GM04503 (cell line): ENCODE measurements around the gene OR10K2.
"Not testable (repeated sequence)": the region's sequence is repeated elsewhere in the genome, so short reads cannot be mapped to it uniquely, and the experiment has no call there.

Experiments used
- DNase-seq: peaks from one replicate; pipeline ENCODE4 v3.0.0-alpha.2; 2012; ENCODE audit warnings: low read depth

OR10K2 gene

GRCh38 chr1:158426137-158426536 lies at the start of gene OR10K2:
TSS of gene OR10K2 (minus strand) at chr1:158426237. CDS start at chr1:158420866, 5,371 bp downstream.
- no peak for DNase-seq

GRCh38 chr1:158471920-158472319 lies 45.9 kb upstream of the OR10K2 start, which contains the start of gene OR10R2:
TSS of gene OR10R2 (plus strand) at chr1:158472220. CDS start at chr1:158472326, 106 bp downstream.
- DNase-seq, result no peak

GRCh38 chr1:158461534-158461933 lies 35.5 kb upstream of the OR10K2 start, which contains the start of gene OR10K1:
TSS of gene OR10K1 (plus strand) at chr1:158461834. CDS start at chr1:158465562, 3,728 bp downstream.
- DNase-seq, result no peak

- DNase-seq, result no peak
Observed at GRCh38 chr1:158458263-158458662, 32.2 kb upstream of the OR10K2 start.

GRCh38 chr1:158457246-158457645 lies 31.2 kb upstream of the OR10K2 start:
- no peak for DNase-seq

GRCh38 chr1:158454537-158454936 lies 28.5 kb upstream of the OR10K2 start:
- DNase-seq, result no peak

- DNase-seq, result no peak
Observed at GRCh38 chr1:158445376-158445775, 19.3 kb upstream of the OR10K2 start.

- DNase-seq, result no peak
Observed at GRCh38 chr1:158434741-158435140, 8.7 kb upstream of the OR10K2 start.

- not testable (repeated sequence) for DNase-seq
Observed at GRCh38 chr1:158430163-158430562, 4.1 kb upstream of the OR10K2 start.

- no peak for DNase-seq
Observed at GRCh38 chr1:158425027-158425426, 1.0 kb downstream of the OR10K2 start.

- DNase-seq, result no peak
Observed at GRCh38 chr1:158422212-158422611, 3.8 kb downstream of the OR10K2 start.

- no peak for DNase-seq
Observed at GRCh38 chr1:158417586-158417985, 8.5 kb downstream of the OR10K2 start.

- no peak for DNase-seq
Observed at GRCh38 chr1:158414651-158415345, 11.2 kb downstream of the OR10K2 start.

GRCh38 chr1:158407092-158407491 lies 18.9 kb downstream of the OR10K2 start:
- no peak for DNase-seq

GRCh38 chr1:158400871-158401270 lies 25.2 kb downstream of the OR10K2 start:
- DNase-seq, result no peak

- DNase-seq, result no peak
Observed at GRCh38 chr1:158398818-158399514, 27.1 kb downstream of the OR10K2 start, which contains the start of gene OR10T2. TSS of gene OR10T2 (minus strand) at chr1:158399466. CDS start at chr1:158399466, 0 bp downstream.

GRCh38 chr1:158396646-158397045 lies 29.4 kb downstream of the OR10K2 start:
- no peak for DNase-seq

- DNase-seq, result no peak
Observed at GRCh38 chr1:158393476-158393875, 32.6 kb downstream of the OR10K2 start.

GRCh38 chr1:158391099-158391498 lies 34.9 kb downstream of the OR10K2 start:
- no peak for DNase-seq

GRCh38 chr1:158390331-158390730 lies 35.7 kb downstream of the OR10K2 start:
- DNase-seq, result no peak

GRCh38 chr1:158374860-158375259 lies 51.2 kb downstream of the OR10K2 start:
- DNase-seq, result no peak

- DNase-seq, result not testable (repeated sequence)
Observed at GRCh38 chr1:158374101-158374500, 51.9 kb downstream of the OR10K2 start.
